ENCODE data around the gene SLC26A6.

Gene SLC26A6

DNA sequence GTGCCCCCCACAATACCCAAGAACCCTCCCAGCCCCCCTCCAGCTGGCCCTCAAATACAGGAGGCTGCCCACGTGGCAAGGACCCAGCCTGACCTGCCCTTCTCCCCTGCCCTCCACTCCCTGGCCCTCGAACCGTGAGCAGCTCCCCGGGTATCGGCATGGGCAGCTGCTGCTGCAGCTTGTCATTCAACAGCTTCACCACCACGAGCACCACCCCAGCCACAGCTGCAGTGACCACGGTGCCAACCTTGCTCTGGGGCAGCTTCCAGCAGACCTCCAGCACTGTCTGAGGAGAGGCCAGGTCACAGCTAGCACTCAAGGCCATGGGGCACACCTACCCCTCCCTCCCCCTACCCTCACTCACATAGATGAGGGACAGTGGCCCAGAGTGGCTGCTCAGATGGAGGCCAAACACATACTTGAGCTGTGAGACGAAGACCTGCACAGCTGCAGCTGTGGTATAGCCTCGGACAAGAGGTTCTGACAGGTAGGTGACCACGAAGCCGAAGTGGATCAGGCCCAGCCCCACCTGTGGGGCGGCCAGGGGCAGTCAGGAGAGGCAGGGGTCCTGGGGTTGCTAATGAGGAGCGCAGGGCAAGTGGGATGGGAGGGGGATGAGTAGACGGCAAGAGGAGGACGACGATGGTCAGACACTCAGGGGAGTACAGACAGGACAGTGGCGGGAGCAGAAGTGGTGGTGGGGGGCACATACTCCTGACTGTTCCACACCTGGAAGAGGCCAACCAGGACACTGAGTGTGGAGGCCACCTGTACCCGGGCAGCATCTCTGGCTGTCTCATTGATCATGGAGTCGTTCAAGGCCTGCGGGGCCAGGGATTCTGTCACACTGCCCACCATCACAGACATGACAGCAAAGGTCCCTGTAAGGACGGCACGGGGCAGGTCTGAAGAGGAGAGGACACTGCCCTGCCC is 3.5 kb downstream of the SLC26A6 start:
- no peak for DNase-seq

DNA sequence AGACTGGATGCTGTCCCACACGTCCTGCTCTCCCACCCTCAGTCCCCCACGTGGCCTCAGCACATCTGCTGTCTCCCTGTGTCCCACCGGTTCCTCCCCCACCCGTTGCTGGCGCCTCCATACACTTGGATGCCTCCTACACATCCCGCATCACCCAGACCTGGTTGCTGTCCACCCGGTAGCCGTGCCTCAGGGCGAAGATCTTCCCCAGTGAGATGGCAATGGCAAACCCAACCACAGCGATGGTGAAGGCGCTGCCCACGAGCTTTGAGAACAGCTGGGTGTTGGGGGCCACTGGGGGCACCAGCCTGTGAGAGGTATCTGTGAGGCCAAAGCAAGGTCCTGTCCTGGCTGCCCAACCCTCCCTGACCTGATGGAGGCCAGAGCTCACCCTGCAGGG is 4.4 kb downstream of the SLC26A6 start:
- no peak for DNase-seq

DNA sequence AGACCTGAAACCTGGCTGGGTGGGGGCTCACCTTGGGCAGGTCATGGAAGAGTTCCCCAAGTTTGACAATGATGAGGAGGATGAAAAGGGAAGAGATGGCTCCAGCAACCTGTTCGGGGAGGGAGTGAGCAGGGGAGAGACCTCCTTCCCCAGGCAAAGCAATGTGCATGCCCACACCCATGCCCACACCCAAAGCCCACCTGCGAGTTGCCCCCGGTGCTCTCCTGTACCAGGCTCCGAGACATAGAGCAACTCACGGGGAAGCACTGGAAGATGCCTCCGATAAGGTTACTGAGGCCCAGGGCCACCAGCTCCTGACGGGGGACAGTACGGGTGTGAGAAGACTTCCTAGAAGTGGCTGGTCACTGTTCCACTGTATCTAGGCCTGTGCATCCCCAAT is 4.9 kb downstream of the SLC26A6 start:
- DNase-seq, result no peak

DNA sequence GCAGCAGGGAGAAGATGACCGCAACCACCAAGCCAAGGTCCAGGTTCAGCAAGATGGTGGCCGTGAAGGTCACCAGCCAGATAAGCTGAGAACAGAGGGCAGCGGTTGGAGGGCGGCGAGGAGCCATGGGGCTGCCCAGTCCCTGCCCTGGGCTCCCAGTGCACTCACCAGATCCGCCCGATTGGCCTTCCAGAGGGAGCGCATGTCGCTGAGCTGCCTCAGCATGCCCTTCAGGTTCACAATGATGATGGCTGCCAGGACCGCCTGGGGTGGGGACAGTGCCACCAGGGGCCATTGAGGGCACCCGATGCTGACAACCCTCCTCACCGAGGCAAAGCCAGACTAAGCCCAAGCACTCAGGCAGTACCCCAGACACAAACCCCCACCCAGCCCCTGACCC is 5.4 kb downstream of the SLC26A6 start:
- DNase-seq, result no peak

- DNase-seq, result no peak
Measured at GRCh38 chr3:48628277-48629017, 6.8 kb downstream of the SLC26A6 start.

GRCh38 chr3:48625600-48625999 is 9.7 kb downstream of the SLC26A6 start:
- DNase-seq, result no peak

- no peak for DNase-seq
Measured at GRCh38 chr3:48624767-48625166, 10.5 kb downstream of the SLC26A6 start.

DNA sequence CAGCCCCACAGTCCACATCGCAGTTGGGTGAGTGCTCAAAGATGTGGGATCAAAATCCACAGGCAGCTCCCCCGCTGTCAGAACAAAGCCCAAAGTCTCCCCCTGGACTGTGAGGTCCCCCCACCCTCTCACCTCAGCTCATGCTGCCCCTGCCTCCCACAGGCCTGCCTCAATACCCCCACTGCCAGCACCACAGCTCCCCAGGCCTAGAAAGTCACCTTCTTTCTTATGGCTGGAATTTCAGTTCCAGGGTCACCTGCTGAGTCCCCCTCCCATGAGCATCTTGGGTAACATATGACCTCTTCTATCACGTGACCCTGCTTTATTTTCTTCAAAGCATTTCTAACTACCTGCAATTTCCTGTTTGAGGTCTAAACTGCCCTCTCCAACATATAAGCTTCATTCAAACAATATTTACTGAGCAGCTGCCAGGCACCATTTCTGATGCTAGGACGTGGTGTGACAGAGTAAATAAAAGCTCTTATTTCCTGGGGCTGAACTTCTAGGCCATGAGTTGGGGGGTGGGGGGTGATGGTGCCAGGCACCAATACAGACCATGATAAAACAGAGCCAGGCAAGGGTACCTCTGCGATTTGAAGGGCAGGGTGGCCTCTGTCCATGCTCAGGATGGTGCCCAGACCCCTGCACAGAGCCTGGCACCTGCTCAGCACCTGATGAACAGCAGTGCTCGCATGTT is 11.3 kb downstream of the SLC26A6 start:
- no peak for DNase-seq

- no peak for DNase-seq
Measured at GRCh38 chr3:48621461-48621869, 13.8 kb downstream of the SLC26A6 start, which contains the start of gene TMEM89. Gene TMEM89, minus strand, starts transcription at chr3:48621769. Its CDS starts 13 bp downstream, at chr3:48621756.

DNA sequence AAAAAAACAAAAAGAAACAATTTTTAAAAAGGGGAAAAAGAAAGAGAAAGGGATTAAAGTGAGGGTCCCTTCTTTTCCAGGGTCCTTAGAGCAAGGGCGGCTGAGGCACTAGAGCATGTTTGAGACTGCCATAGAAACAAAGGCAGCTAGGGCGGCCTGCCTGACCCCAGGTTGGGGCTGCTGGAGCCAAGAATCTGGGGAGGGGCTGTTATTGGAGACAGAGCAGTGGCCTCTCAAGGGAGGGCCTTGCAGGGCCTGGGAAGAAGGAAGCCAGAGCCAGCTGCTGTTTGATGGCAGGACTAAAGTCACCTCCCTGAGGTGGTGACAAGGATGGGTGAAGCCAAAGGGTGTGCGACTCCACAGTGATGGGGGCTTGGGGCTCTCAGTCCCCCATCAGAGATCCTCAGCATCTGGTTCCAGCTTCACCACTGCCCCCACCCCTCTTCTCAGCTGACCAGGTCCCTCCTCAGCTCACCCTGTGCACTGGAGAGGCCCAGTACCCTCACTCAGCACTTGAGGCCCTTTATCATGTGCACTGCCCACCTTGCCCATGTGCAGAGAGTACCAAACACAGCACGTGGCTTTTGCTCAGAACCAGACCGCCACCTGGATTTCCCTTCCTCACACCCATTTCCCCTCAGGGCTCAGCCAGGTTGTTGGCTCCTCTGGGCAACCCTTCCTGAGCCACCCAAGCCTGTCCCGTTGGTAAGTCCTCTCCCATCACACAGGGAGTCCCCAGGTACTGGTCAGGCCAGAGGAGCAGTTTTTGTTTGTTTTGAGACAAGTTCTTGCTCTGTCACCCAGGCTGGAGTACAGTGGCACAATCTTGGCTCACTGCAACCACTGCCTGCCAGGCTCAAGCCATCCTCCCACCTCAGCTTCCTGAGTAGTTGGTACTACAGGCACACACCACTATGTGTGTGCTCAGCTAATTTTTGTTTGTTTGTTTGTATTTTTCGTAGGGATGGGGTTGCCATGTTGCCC is 15.4 kb downstream of the SLC26A6 start:
- no peak for DNase-seq

DNA sequence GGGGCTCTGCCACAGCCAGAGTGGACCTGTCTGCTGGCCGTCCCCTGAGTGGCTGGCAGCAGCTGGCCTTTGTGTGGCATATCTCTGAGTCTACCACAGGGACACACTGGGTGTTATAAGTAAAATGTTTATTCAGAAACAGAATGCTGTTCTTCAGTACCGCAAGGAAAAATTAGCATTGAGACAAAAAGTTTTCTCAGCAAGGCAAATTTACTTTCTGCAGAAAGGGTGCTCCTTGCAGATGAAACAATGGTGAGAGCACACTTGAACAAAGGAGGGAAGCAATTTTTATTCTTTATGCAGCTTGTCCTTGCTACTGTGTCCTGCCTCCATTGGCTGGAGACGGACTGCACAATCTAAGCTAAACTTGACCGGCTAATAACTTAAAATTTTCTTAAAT is 17.7 kb downstream of the SLC26A6 start:
- DNase-seq, result no peak

- no peak for DNase-seq
Measured at GRCh38 chr3:48614044-48614443, 21.2 kb downstream of the SLC26A6 start.

- no peak for DNase-seq
Measured at GRCh38 chr3:48612309-48612708, 23.0 kb downstream of the SLC26A6 start.

GRCh38 chr3:48609088-48610005 is 25.9 kb downstream of the SLC26A6 start, which contains the start of gene UQCRC1:
Gene UQCRC1, minus strand, starts transcription at chr3:48609646. Its CDS starts 26 bp downstream, at chr3:48609620.
- peak; percentile 93 for DNase-seq

GRCh38 chr3:48607519-48607918 is 27.7 kb downstream of the SLC26A6 start:
- DNase-seq, result peak; percentile 56

- DNase-seq, result no peak
Measured at GRCh38 chr3:48601622-48601994, 33.7 kb downstream of the SLC26A6 start.

DNA sequence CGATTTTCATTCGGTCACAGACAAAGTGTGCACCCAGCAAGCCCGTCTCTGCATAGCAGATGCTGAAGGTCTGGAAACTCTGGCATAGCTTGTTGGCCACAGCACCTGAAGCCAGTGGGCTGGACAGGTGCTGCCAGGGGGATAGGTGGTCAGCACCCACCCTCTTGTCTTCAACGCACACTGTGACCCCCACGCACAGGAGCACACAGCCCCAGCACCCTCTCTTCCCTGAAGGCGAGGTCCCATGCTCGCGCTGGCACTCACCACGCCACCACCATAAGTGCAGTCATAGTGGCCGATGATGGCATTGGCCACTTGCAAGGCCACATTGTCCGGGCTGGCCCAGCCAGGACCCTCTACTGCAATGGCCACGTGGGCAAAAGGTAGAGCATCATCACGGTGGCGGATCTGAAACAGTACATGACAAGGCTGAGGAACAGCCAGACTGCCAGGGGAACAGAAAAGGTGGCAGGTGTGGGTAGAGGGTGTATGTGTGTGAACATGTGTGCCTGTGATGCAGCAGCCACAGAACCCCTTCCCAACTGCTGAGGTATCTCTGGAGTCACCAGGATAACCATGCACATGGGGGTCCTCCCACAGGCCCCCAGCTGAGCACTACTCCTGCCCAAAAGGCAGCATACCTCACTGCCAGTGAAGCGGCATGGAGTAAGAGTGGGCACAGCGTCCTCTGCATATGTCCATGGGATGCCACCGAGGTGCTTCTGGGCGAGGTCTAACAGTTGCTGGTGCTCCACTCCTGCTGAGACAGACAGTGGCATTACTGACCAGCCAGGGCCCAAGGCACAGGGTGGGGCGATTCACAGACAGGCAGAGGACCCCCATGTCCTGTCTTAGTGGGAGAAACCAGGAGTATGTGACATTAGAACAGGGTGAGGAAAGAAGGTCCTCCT is 34.3 kb downstream of the SLC26A6 start:
- DNase-seq, result no peak

- DNase-seq, result no peak
Measured at GRCh38 chr3:48599509-48600285, 35.6 kb downstream of the SLC26A6 start.

DNA sequence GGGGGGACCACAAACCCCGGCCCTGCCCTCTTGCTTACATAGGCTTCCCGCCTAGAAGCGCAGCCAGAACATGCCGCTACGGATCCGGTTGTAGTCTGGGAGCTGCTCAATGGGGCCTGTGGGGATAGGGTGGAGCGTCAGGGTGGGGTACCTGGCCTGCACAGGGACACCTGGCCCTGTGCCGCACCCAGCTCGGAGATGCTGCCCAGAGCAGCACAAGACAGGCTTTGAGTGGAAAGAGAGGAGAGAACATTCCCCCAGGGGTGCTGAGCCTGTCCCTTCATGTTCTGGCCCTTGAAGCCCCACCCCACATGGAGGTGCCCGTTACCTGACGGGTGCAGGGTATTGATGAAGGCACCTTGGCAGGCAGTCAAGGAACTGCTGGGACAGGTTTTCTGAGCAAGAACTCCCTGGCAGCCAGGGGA is 36.2 kb downstream of the SLC26A6 start:
- DNase-seq, result no peak
